ENCODE data around the gene NDEL1.

The NDEL1 gene

DNA sequence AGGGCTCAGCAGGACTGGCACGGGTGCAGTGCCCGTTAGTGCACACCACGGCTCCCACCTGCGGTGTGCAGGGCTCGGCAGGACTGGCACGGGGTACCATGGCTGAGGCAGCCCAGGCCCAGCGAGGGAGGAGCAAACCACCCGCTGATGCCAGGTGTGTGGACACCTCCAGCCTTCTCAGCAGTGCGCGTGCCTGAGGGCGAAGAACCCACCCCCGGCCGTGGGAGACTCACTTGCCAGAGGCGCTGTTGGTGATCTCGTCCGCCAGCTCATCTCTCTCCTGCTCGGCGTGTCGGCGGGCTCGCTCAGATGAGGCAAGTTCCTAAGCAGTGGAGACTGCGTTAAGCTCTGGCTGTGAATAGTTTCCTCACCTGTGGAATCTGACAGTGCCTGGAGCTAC is 45.4 kb downstream of the NDEL1 start:
- peak in 1 of 2 experiments; percentile 26 for DNase-seq

DNA sequence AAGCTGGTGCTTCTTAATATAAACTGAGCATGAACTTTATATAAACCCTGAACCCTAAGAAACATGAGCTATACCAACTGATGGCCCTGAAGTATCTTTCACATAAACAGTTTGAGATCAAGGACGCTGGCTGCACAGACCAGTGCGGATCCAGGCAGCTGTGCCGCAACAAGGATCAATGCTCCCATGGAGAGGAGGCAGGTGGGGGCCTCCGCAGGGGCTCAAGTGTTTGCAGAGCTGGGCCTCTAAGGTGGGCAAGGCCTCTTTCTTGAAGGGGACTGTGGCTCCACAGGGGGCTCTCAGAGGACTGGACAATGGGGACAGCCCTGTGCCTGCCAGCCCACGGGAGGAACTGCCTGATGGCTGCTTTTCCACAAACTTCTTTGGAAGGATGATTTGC is 46.0 kb downstream of the NDEL1 start:
- DNase-seq: no peak

DNA sequence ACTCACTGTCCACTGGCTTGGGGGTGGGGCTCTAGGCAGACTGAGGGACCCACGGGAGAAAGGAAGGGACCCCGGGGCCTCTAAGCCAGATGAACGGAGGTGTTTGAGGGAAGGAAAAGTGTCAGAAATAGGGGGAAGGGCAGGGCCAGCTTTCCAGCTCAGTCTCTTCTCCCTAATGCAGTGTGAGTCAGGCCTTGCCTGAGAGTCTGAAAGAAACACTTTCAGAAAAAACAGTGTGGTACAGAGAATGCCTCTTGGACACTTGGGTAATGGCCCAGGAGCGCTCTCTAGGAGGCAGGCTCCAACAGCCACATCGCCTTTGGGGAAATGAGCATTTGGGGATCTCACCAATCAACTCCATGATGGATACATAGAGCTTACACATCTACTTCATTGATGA is 46.9 kb downstream of the NDEL1 start:
- no peak for DNase-seq

DNA sequence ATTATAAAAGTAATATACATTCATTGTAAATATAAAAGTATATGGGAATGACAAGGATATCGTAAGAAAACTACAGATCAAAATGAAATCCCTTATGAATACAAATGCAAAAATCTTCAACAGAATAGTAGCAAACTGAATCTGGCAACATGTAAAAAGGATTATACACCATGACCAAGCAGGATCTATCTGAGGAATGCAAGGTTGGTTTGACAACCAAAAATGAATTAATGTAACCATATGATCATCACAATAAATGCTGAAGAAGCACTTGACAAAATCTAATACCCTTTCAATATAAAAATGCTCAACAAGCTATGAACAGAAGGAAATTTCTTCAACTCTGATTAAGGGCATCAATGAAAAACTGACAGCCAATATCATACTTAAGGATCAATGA is 48.8 kb downstream of the NDEL1 start:
- DNase-seq: no peak

DNA sequence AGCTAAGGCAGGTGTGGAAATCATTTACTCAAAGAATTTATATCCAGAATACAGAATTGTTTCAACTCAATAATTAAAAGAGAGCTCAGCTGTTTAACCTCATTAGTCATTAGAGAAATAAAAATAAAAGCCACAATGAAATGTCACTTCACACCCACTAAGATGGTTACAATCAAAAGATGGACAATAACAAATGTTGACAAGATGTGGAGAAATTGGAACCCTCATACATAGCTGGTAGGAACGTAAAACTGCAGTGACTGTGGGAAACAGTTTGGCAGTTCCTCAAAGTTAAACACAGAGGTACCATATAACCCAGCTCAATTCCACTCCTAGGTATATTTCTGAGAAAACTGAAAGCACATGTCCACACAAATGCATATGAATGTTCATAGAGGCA is 49.8 kb downstream of the NDEL1 start:
- no peak for DNase-seq

DNA sequence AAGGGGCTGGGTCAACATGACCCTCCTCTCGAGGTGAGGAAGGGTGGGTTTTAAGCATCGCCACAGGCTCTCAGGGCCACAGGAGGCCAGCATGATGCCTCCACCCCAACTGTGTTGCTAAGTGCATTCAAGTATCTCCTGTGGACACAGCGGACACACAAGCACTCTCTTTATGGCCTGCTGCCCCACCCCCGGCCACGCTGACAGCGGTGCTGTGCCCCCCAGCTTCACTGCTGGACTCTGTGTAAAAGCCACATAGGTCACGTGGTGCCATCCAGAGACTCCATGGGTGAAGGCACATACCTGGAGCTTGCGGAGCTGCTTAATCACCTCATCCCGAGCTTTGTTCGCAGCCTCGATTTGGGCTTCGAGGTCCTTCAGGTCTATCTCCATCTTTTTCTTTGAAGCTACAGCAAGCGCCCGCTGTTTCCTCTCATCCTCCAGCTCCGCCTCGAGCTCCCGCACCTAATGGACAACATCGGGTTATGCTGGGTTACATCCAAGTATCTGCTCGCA is 51.5 kb downstream of the NDEL1 start:
- no peak for DNase-seq

DNA sequence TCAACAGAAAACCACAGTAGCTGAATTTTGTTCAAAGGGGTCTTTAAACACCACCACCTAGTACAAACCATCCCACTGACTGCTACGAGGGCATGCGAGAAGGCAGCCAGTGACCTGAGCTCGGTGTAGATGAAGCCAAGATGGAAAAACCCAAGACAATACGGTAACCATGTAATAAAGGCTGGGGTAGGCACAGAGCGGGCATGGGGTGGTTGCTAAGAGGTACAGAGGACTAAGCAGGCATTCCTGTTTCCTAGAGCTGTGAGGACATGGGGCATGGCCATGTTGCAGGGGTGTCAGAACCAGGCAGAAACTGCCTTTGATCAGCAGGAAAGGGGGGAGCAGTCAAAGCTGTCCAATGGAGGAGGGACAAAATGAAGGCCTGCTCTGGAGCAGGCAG is 52.1 kb downstream of the NDEL1 start:
- DNase-seq: no peak

DNA sequence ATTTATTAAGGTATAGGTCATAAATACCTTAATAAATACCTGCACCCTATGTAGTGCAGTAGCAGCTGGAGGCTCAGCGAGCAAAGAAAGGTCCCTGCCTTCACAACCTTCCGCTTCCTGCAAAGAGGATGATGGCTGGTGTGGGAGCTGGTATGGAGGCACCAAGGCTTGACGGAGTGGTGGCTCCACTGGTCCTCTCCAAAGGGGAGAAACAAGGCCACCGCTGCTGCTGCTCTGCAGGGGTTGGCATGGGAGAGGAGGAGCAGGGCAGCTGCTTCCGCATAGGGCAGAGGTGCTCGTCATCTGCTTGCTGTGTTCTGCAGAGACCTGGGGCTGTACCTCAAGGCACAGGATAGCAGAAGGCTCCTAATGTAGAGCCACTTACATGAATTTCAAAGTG is 52.8 kb downstream of the NDEL1 start:
- DNase-seq: no peak

DNA sequence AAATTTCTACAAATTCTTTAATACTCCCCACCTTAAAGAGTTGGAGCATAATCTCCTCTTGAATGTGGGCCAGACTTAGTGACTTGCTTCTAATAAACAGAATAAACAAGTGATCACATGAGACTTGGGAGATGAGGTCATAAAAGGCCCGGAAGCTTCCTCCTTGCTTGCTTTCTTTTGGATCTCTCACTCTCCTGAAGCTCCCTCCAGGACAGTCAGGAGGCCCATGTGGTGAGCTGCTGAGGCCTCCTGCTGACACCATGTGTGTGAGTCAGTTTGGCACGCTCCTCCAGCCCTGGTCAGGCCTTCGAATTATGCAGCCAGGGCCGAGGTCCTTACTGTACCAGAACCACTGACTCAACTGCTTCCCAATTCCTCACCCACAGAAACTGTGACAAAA is 53.2 kb downstream of the NDEL1 start:
- no peak for DNase-seq

DNA sequence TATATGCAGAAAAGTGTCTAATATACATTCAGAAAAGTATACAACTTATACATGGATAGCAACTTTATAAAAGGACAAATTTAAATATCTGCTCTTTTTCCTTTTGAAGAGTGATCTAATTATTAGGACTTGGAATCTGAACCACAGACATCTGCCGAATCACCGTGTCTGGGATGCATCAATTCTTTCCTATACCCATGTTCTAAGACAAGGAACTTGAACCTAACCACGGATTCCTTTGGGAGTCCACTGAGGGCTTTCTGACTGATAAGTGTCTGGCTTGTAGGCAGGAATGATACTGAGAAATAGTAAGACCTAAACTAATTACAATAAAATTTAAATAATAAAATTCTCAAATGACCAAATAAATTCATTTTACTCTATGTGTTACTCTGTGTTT is 54.2 kb downstream of the NDEL1 start:
- DNase-seq: no peak

DNA sequence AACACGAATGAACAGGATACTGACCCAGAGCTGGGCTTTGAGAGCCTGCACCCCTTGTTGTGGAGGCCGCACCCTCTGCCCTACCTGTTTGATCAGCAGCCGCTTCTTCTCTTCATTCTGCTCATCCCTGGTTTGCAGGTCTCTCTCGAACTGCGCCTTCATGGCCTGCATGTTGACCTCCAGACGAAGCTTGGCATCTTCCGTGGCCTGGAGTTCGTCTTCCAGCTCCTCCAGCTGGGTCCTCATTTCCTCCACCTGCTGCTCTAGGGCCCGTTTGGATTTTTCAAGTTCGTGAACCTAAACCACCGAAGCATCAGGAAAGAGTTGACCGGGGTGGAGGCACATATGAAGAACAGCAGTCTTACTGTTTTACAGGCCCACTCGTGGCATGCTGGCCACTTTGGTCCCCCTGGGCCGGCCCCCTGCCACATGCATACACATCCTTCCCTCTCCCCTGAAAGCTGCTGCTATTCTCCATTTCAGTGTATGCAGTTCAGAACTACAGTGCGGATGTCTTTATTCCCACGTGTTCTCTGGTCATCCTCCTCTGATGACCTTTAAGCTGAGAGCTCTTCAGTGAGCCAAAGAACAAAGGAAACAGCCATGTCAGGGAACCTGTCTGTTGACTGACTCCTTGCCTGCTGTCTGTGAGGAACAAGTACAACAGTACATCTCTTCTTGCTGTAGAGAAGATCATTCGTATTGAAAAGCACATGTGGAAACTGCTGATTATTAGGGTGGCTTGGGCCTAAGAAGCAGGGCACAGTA is 54.8 kb downstream of the NDEL1 start:
- DNase-seq: no peak

DNA sequence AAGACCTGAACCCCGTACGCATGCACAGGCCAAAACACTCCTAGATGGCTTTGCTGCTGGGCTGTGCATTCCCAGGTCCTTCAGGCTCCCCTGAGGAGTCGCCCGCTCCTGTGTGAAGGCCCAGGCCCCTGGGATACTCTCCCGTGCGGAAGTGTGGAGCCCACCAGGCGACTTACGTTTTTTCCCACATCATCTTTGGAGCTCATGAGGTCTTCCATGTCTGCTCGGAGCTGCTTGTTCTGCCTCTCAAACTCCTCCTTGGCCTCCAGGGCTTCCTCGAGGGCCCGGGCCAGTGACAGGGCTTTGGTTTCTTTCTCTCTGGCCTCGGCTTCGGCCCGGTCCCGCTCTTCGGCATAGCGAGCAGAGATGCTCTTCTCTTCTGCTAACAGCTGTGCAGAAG is 56.4 kb downstream of the NDEL1 start:
- DNase-seq: no peak

DNA sequence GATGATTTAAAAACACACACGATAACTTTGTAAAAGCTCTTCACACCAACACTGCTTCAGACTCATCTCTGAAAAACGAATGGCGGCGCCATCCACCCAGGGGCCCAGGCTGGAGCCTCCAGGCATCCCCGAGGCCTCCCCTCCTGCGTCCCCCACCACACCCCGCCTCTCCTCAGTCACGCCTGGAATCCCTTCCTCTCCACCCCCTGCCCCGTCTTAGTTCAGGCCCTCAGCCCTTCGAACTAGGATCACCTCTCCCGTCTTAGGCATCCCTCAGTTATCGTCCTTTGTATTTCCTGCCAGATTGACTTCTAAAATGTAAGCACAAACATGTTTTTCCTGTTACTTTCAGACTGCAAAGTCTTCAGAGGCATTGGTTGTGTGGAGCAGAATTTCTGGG is 58.3 kb downstream of the NDEL1 start:
- no peak for DNase-seq

DNA sequence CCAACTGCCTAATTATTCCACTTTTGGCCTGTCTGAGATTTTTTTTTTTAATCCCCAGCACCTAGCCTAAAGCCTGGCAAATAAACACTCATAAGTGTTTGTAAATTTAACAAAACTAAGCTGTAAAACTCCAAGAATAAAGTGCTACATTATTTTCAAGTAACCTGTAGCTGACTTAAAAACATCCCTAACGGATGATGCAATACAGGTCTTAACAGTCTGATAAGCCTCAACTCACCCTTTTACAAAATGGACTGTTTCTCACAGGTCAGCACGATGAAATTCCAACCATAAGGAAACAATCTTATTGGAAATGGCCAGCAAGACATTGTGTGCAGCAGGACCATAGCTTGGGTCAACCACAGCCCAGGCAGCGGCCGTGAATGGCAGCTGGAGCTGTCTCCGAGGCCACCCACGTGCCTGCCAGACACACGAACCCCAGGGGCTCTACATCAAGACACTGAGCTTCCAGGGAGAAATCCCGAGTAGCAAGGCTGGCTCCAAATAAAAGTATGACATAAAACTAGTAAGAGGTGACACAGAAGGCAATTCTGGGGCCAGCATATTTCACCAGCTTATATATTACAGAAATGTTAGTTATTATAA is 58.9 kb downstream of the NDEL1 start:
- DNase-seq: no peak

DNA sequence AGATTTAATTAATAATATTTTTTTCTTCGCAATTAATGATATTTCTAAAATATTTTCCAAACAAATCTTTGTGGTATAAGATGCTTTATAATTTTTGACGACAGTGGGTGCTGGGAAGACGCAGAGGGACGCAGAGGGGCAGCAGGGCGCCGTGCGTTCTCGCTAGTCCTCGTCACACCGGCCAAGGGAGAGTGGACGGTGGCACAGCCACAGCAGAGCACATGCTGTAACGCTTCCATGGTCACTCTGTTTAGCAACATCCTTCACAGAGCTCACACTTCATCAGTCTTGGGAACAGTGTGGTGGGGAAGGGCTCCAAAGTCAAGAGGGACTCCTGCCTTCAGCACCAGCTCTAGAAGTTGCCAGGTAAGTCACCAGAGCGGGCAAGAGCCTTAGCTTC is 60.4 kb downstream of the NDEL1 start:
- no peak for DNase-seq

DNA sequence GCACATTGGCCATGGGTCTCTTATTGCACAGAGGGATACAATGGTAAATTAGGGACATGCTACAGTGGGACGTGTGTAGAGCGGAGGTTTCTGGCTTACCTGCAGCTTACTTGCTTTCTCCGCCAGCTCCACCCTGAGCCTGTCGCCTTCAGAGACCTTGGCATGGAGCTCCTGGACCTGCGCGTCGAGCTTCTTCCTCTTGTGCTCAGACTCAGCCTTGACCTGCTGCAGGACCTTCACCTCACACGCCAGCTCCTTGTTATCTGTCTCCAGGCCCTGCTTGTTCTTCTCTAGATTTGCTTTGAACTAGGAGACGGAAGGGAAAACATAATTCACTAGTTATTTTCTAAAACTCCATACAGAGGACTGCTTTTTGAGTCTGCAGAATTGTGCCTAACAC is 63.5 kb downstream of the NDEL1 start:
- DNase-seq: no peak

DNA sequence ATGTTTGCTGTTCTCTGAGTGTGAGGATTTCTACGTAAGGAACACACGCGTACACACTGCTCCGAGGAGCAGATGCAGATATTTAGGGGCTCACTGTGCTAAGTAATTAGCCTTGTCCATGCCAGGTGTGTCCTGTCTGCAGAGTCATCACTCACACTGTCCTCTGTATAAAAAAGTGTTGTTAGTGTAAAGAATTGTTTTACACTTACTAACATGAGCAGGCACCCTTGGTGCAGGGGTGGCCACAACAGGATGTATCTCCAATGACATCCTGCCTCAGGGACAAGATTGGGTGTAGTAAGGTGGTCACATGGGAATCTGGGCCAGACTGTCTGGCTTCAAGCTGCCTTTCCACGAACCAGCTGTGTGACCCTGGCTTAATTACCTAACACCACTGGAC is 63.9 kb downstream of the NDEL1 start:
- DNase-seq: no peak

DNA sequence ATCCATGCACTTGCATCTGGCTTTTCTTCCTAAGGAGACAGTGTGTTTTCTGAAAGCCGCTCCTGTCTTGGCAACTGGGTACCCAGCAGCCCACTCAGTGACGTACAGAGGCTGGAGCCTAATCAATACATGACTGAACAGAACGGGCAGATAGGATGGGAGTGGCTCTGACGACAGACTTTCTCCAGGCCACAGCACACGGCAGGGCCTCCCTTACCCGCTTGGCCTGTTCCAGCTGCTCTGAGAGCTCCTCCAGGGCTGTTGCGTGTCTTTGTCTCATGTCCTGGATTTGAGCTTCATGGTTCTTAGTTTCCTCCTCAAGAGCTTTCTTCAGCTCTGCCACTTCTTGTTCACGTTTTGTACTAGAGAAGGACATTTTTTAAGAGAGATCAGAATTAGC is 64.9 kb downstream of the NDEL1 start:
- DNase-seq: no peak

DNA sequence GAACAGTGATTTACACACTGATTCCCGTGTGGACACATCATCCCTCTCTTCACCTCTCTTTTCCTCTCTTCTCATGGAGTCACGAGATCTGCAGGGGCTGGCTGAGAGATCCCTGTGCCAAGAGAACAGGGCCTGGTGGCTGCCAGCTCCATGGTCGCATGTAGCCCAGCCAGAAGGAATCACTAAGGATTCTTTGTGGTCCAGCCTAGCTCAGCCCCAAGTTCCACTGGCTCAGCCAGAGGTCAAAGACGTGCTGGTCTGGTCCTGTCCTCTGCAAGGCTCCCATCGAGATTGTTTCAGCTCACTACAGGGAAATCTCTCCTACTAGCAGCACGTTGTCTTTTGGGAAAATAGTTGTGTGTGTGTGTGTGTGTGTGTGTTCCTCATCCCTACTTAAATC is 66.4 kb downstream of the NDEL1 start:
- DNase-seq: no peak

DNA sequence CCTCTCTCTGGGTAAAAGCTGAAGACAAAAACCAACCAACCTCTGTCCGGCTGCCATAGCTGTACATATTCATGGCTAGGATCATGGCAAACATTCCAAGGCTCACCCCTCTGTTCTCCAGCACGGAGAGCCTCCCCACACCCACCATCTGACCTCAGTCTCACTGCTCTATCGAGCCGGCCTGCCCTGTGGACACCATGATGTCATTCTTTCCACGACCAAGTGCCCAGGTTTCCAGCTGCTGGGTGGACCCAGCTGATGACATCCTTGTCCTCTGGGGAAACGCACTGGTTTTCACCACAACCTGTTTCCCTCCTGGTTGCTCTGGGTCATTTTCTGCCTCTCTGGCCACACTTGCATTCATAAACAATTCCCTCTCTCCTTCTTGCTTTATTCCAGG is 67.7 kb downstream of the NDEL1 start:
- no peak for DNase-seq

DNA sequence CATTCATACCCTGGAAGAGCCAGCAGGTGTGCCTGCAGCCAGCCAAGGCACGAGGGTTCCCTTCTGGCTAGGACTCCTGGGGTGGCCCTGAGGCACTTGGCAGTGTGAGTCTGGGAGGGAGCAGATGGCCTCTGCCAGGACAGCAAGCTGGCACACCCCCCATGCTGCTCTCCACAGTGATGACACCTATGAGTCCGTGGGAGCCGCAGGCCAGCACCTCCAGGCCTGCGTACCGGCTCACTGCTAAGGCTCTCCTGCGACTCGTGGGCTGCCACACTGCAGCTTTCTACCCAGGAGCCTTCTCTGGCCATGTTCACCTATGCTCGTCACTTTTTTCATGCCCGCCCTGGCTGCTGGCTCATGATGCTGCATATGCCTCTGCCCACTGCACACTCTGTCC is 68.1 kb downstream of the NDEL1 start:
- no peak for DNase-seq

DNA sequence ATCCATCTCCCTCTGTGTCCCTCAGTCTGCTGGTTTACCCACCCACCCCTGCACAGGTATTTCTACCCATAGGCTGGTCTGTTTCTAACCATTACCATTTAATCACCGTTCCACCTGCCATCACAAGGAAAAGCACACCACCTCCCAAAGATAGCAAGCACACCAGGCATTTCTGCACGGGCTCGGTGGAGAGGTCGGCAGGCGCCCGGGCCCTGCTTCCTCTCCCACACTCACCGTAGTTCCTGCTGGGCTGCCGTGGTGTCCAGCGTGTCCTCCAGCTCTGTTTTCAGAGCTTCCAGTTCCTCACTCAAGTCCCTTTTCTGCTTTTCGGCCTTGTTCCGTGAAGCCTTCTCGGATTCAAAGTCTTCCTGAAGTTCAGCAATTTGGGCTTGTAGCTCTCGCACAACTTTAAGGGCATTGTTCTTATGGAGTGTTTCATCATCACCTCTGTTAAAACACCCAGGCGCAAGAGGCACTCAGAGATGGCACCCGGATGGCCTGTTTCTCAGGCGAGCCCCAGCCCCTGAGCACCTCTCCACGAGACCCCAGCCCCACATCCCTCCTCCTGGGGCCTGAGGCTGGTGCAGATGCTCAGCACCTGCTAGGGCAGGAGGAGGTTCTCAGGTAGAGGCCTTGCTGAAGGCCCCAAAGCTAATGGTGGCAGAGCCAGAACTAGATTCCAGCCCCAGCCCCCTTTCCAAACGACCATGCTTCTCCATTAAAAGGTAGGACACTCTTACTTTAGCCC is 69.0 kb downstream of the NDEL1 start:
- DNase-seq: no peak

DNA sequence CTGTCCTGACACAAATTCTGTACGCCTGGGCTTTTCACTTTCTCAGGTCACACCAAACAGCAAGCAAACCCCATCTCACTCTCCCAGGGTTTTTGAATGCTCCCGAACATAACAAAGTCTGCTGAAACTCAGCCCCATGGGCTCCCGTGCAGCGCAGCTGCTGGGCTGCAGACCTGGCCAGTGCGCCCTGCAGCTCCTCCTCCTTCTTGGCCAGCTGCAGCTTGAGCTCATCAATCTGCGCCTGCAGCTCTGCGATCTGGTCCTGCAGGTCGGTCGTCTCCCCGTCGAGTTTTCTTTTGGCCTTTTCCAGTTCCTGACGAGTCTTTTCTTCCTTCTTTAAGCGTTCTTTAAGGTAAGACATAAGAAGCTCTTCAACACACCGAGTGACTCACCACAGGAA is 70.5 kb downstream of the NDEL1 start:
- DNase-seq: no peak

DNA sequence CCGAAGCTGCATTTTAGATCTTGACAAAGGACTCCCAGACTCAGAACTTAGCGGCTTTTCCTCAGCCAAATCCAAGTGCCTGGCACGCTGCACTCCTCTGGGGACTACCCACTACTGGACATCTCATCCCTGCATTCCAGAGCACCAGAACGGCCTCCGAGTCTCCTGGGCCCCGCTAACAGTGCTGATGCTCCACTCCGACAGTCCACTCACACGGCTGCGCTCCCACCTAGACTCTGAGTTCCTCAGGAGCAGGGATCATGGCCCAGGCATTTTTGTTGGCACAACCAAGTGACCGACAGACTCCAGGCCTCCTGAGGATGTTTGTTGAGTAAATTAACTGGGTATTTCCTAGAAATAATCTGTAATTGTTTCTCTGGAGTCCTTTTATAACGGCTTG is 79.1 kb downstream of the NDEL1 start:
- DNase-seq: no peak

Measured in activated T-cell treated with anti-CD3 and anti-CD28 coated beads, Interleukin-2, amount 50 U/mL, for 48 hours (primary cell).